ENCODE results near the gene CCNL1. TPM values are rescaled to one million over a fixed set of nuclear protein-coding genes. Genes with fewer than 3 reads are reported as not detected.
"Not testable (repeated sequence)": the region's sequence is repeated elsewhere in the genome, so short reads cannot be mapped to it uniquely, and the experiment has no call there.

CCNL1 gene
- total RNA-seq, 1 donor = 175 TPM

DNA sequence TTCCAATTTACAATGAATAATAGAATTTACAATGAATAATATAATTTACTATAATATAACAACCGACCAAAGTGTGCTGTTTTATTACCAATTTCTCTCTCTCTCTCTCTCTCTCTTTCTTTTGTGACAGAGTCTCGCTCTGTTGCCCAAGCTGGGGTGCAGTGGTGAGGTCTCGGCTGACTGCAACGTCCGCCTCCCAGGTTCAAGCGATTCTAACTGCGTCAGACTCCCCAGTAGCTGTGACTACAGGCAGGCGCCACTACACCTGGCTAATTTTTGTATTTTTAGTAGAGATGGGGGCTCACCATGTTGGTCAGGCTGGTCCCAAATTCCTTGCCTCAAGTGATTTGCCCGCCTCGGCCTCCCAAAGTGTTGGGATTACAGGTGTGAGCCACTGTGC is 17.0 kb upstream of the CCNL1 start:
- no peak for DNase-seq (ENCODE audit: low read depth)
- TF ChIP-seq, protein P1, sequence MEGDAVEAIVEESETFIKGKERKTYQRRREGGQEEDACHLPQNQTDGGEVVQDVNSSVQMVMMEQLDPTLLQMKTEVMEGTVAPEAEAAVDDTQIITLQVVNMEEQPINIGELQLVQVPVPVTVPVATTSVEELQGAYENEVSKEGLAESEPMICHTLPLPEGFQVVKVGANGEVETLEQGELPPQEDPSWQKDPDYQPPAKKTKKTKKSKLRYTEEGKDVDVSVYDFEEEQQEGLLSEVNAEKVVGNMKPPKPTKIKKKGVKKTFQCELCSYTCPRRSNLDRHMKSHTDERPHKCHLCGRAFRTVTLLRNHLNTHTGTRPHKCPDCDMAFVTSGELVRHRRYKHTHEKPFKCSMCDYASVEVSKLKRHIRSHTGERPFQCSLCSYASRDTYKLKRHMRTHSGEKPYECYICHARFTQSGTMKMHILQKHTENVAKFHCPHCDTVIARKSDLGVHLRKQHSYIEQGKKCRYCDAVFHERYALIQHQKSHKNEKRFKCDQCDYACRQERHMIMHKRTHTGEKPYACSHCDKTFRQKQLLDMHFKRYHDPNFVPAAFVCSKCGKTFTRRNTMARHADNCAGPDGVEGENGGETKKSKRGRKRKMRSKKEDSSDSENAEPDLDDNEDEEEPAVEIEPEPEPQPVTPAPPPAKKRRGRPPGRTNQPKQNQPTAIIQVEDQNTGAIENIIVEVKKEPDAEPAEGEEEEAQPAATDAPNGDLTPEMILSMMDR (IDR thresholded peaks at IDR 0.05; ENCODE audit: insufficient read depth, low read depth, low read length) = no peak
- H3K4me3 ChIP-seq (ENCODE audit: low read depth, low read length) = no peak overlapping the region

DNA sequence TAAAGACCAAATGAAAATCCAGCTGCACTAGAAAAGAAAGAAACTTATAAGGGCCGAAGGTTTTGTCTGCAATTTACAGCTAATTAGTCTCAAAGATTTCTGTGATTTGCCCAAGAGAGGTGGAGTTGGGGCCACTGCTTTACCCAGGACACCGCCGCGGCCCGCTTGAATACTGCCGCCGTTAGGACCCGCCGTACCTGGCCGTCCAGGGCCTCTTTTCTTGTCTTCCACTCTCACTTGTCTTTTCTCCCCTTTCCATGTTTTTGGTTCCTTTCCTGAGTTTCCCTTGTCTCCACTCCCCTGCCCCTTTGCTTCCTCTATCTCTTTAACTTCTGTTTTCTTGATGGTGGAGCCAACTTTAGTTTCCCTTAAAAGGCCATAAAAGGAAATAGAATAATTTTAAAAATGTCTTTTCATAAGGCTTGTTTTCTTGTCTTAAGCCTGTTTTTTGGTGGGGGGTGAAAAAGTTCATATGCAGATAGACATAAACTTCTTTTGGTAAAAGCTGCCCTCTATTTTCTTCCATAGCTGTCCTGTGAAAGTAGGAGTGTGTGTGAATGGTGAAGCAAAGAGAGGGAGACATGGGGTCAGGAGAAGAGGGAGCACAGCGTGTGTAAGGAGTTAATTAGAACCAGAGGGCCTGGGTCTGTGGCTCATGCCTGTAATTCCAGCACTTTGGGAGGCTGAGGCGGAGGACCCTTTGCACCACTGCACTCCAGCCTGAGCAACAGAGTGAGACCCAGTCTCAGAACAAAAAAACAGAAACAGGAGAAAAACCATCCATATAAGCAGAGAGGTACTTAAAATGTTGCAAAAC is 16.0 kb upstream of the CCNL1 start:
- TF ChIP-seq, protein P1 (IDR thresholded peaks at IDR 0.05; ENCODE audit: insufficient read depth, low read depth, low read length) = no peak
- peak; percentile 57 for DNase-seq (ENCODE audit: low read depth)
- H3K4me3 ChIP-seq (ENCODE audit: low read depth, low read length) = peak overlapping the region; percentile 84

DNA sequence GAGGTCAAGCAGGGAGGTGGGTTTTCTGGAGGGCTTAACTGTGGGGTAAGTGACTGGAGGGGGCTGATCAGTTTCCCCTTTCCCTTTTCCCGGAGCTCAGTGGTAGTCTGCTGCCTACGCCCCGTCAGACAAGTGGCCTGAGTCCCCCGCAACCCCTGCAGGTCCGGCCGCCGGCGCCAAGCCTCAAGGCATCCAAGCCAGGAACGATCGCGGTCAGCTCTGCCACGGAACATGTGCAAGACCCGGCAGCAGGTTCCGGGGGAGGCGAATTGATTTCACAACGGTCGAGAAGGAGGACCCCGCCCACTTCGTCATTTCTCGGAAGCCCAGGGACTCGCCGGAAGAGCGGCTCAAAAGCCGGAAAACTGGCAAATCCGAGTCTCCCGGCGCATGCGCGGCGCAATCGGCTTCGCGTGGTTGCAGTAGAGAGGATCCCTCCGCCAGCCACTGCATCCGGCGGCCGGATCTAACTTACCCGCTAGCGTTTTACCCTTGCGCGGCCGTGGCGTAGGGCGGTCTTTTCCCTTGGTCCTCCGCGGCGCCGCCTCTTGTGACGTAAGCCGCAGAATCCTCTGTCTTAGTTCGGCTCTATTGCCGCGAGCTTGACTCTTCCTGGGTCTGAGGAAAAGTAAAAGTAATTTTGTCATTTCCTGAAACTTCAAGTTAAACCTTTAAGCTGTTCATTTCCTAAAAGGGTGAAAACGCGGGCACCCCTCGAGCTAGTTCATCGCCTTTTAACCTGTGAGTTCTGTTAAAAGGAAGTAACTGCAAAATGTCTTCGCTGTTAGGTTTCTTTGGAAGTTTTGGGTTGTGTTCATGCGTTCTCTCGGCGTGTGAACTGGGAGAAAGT is 14.9 kb upstream of the CCNL1 start:
- TF ChIP-seq, protein P1 (IDR thresholded peaks at IDR 0.05; ENCODE audit: insufficient read depth, low read depth, low read length) = no peak
- peak; percentile 100 for DNase-seq (ENCODE audit: low read depth)
- peak overlapping the region; percentile 84 for H3K4me3 ChIP-seq (ENCODE audit: low read depth, low read length)

DNA sequence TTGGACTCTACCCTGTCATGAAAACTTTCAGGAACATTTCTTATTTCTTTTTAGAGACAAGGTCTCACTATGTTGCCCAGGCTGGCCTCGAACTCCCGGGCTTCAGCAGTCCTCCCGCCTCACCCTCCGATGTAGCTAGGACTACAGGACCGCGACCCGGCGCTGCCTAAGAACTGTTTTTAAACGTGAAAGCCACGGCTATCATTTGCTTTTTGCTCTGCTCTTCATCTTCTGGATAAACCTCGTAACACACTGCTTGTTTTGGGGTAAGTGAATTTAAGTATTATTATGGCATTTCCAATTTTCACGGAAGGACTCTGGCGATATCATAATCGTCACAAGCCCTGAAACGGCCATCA is 14.3 kb upstream of the CCNL1 start:
- H3K4me3 ChIP-seq (ENCODE audit: low read depth, low read length) = peak overlapping the region; percentile 66
- no peak for DNase-seq (ENCODE audit: low read depth)
- TF ChIP-seq, protein P1 (IDR thresholded peaks at IDR 0.05; ENCODE audit: insufficient read depth, low read depth, low read length) = no peak

DNA sequence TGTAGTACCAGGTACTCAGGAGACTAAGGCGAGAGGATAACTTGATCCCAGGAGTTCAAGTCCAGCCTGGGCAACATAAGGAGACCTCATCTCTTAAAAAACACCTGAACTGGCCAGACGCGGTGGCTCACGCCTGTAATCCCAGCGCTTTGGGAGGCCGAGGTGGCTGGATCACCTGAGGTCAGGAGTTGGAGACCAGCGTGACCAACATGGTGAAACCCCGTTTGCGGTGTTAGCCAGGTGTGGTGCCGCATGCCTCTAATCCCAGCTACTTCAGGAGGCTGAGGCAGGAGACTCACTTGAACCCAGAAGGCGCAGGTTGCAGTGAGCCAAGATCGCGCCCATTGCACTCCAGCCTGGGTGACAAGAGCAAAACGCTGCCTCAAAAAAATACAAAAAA is 13.4 kb upstream of the CCNL1 start:
- not testable (repeated sequence) for DNase-seq (ENCODE audit: low read depth); H3K4me3 ChIP-seq (ENCODE audit: low read depth, low read length)

DNA sequence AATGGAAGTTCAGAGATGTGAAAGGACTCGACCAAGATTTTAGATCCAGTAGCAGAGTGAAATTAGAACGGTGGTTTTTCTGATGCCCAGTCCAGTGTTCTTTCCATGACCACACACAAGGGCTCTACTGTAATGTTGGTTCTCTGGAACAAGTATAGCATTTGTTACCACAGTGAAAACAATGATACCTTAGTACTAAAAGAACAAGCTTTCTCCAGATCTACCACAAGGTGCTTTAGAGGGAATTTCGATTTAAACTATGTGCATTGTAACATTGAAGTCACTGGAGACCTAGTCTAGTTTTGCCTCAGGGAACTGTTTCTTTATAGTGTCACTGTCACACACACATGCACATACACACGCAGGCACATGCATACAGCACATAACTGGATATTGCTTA is 12.8 kb upstream of the CCNL1 start:
- no peak for DNase-seq (ENCODE audit: low read depth)
- no peak overlapping the region for H3K4me3 ChIP-seq (ENCODE audit: low read depth, low read length)
- TF ChIP-seq, protein P1 (IDR thresholded peaks at IDR 0.05; ENCODE audit: insufficient read depth, low read depth, low read length) = no peak

DNA sequence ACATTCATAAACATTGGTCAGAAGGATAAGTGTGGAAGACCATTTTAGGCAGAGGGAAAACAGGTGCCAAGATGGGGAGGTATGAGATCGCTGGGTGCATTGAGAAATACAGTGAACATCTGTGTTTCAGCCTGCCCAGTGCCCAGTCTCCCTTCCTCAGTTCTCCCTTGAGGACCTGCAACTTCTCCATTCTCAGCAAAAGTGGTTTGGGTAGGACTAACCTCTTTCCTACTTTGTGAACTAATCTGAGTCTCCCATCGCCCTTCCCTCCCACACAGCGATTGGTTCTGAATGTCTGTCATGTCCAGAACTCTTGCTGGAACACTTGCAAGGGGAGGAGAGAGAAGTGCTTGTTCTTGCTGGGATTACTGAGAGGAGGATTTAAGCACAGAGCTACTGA is 10.9 kb upstream of the CCNL1 start:
- DNase-seq (ENCODE audit: low read depth) = no peak
- TF ChIP-seq, protein P1 (IDR thresholded peaks at IDR 0.05; ENCODE audit: insufficient read depth, low read depth, low read length) = no peak
- H3K4me3 ChIP-seq (ENCODE audit: low read depth, low read length) = no peak overlapping the region
